H1 (cell line): ENCODE measurements around the gene ZNF839. TPM values are rescaled to one million over a fixed set of nuclear protein-coding genes. Genes with fewer than 3 reads are reported as not detected.

Experiments used
- CTCF ChIA-PET: fragments of 300-600 bp; sonication (Branson Sonifier 250); formaldehyde crosslinking; loops from one replicate; lab custom pipeline; 2021; ENCODE audit not compliant: partially characterized antibody; lab: Charles Lee
- POLR2A ChIA-PET: fragments of 300-600 bp; sonication (Branson Sonifier 250); formaldehyde crosslinking; loops from one replicate; lab custom pipeline; 2021; ENCODE audit warnings: inconsistent platforms; ENCODE audit not compliant: partially characterized antibody; lab: Charles Lee
- DNase-seq, 2 experiments: peaks; one replicate each; pipeline versions ENCODE4 v3.0.0 to v3.0.0-alpha.2; 2010 to 2022; ENCODE audit warnings: low spot score in 2 of 2, low read depth in 1 of 2, mixed read lengths in 1 of 2
- FAIRE-seq: peaks from 2 replicates; lab custom pipeline; 2011; peaks lifted over from hg19 to GRCh38; lab: Jason Lieb, UNC
- H2AFZ ChIP-seq: 2 replicates; pipeline ENCODE4 v1.8.1; 2012; ENCODE audit warnings: low read length, inconsistent platforms
- H2AK5ac ChIP-seq: 2 replicates; pipeline ENCODE4 v1.6.1; 2013; ENCODE audit warnings: low read depth, low read length
- H2BK120ac ChIP-seq: replicated peaks from 2 replicates; pipeline ENCODE3; 2013; ENCODE audit warnings: low read depth, low read length, inconsistent platforms
- H2BK12ac ChIP-seq: 2 replicates; pipeline ENCODE4 v1.6.1; 2013; ENCODE audit warnings: low read depth, low read length
- H2BK15ac ChIP-seq: 2 replicates; pipeline ENCODE4 v1.6.1; 2013; ENCODE audit warnings: low read length
- H2BK20ac ChIP-seq: 2 replicates; pipeline ENCODE4 v1.6.1; 2013; ENCODE audit warnings: low read length
- H2BK5ac ChIP-seq: 2 replicates; pipeline ENCODE4 v1.6.1; 2013; ENCODE audit warnings: low read depth, low read length
- H3K14ac ChIP-seq: 2 replicates; pipeline ENCODE4 v1.6.1; 2013; ENCODE audit warnings: inconsistent platforms; ENCODE audit not compliant: insufficient read length
- H3K18ac ChIP-seq: 2 replicates; pipeline ENCODE4 v1.6.1; 2013; ENCODE audit warnings: low read length; ENCODE audit errors: extremely low read depth
- H3K23ac ChIP-seq: 2 replicates; pipeline ENCODE4 v1.6.1; 2013; ENCODE audit warnings: inconsistent platforms; ENCODE audit not compliant: insufficient read length
- H3K23me2 ChIP-seq: 2 replicates; pipeline ENCODE4 v1.6.1; 2013; ENCODE audit warnings: low read depth, low read length
- H3K27ac ChIP-seq: 2 replicates; pipeline ENCODE4 v1.6.1; 2011; ENCODE audit warnings: low read depth, low read length, inconsistent platforms
- H3K27me3 ChIP-seq, 4 experiments: replicated peaks in 1 of 4; 1 replicate in 1 of 4; 2 replicates in 3 of 4; pipeline versions ENCODE4 v1.6.1 to v1.8.1; 2011 to 2013; ENCODE audit warnings: low read length in 3 of 4, mild to moderate bottlenecking in 3 of 4, inconsistent platforms in 2 of 4, mixed read lengths in 2 of 4, moderate library complexity in 1 of 4; ENCODE audit not compliant: control insufficient read depth in 3 of 4, insufficient read depth in 3 of 4; ENCODE audit errors: extremely low read depth in 1 of 4
- H3K36me3 ChIP-seq, 4 experiments: 2 replicates each; pipeline versions ENCODE4 v1.6.1 to v1.8.1; 2011 to 2013; ENCODE audit warnings: mild to moderate bottlenecking in 4 of 4, low read length in 3 of 4, moderate library complexity in 2 of 4, control low read depth in 1 of 4, inconsistent platforms in 1 of 4; ENCODE audit not compliant: insufficient read depth in 4 of 4, control insufficient read depth in 2 of 4
- H3K4ac ChIP-seq: replicated peaks from 2 replicates; pipeline ENCODE3; 2013; ENCODE audit warnings: low read length, low read depth, mixed read lengths, inconsistent platforms; ENCODE audit not compliant: insufficient read length
- H3K4me1 ChIP-seq, 4 experiments: replicated peaks in 1 of 4; 1 replicate in 1 of 4; 2 replicates in 3 of 4; pipeline versions ENCODE4 v1.6.1 to v1.8.1; 2011 to 2013; ENCODE audit warnings: low read length in 3 of 4, inconsistent platforms in 2 of 4, mixed read lengths in 1 of 4; ENCODE audit not compliant: insufficient read depth in 4 of 4, control insufficient read depth in 3 of 4
- H3K4me2 ChIP-seq, 2 experiments: 2 replicates each; pipeline versions ENCODE4 v1.6.1 to v1.8.1; 2011 to 2013; ENCODE audit warnings: low read depth in 2 of 2, low read length in 2 of 2, control low read depth in 1 of 2, inconsistent platforms in 1 of 2, mild to moderate bottlenecking in 1 of 2; ENCODE audit not compliant: insufficient read depth in 1 of 2
- H3K4me3 ChIP-seq, 4 experiments: fragments of 200-600, 300-600 bp in 1 of 4; sonication (generic), shearing (Covaris generic), sonication (Bioruptor Twin) in 1 of 4; 2 replicates each; pipeline versions ENCODE4 v1.5.1 to v1.8.1; 2011 to 2016; ENCODE audit warnings: low read length in 4 of 4, low read depth in 3 of 4, control low read depth in 2 of 4, inconsistent platforms in 2 of 4, mild to moderate bottlenecking in 2 of 4, mixed read lengths in 1 of 4, moderate library complexity in 1 of 4; ENCODE audit not compliant: insufficient read depth in 2 of 4; ENCODE audit errors: extremely low read depth in 1 of 4
- H3K56ac ChIP-seq: replicated peaks from 2 replicates; pipeline ENCODE3; 2013; ENCODE audit warnings: low read depth, mild to moderate bottlenecking, mixed read lengths, low read length, inconsistent platforms; ENCODE audit not compliant: insufficient read length
- H3K79me1 ChIP-seq: 2 replicates; pipeline ENCODE4 v1.6.1; 2013; ENCODE audit warnings: low read depth, low read length, control low read depth
- H3K79me2 ChIP-seq, 2 experiments: 2 replicates each; pipeline versions ENCODE4 v1.6.1 to v1.8.1; 2012 to 2013; ENCODE audit warnings: low read length in 2 of 2, mild to moderate bottlenecking in 2 of 2, inconsistent platforms in 1 of 2; ENCODE audit not compliant: insufficient read depth in 2 of 2, control insufficient read depth in 1 of 2
- H3K9ac ChIP-seq, 4 experiments: replicated peaks in 1 of 4; 1 replicate in 1 of 4; 2 replicates in 3 of 4; pipeline versions ENCODE4 v1.6.1 to v1.8.1; 2011 to 2013; ENCODE audit warnings: low read depth in 3 of 4, low read length in 3 of 4, control low read depth in 2 of 4, mild to moderate bottlenecking in 2 of 4, moderate library complexity in 2 of 4, inconsistent platforms in 1 of 4; ENCODE audit errors: extremely low read depth in 1 of 4
- H3K9me3 ChIP-seq, 2 experiments: 2 replicates each; pipeline versions ENCODE4 v1.6.1 to v1.8.1; 2012 to 2013; ENCODE audit warnings: mild to moderate bottlenecking in 2 of 2, moderate library complexity in 2 of 2, control low read depth in 1 of 2, inconsistent platforms in 1 of 2, low read depth in 1 of 2, low read length in 1 of 2, mixed read lengths in 1 of 2; ENCODE audit not compliant: insufficient read depth in 2 of 2
- H4K20me1 ChIP-seq, 2 experiments: replicated peaks in 1 of 2; 2 replicates each; pipeline versions ENCODE3 to v1.8.1; 2011 to 2013; ENCODE audit warnings: inconsistent platforms in 2 of 2, low read length in 2 of 2, mild to moderate bottlenecking in 1 of 2; ENCODE audit not compliant: insufficient read depth in 2 of 2, control insufficient read depth in 1 of 2
- H4K5ac ChIP-seq: 2 replicates; pipeline ENCODE4 v1.6.1; 2013; ENCODE audit warnings: low read length, low read depth, mixed read lengths, inconsistent platforms; ENCODE audit not compliant: insufficient read length
- H4K8ac ChIP-seq: 2 replicates; pipeline ENCODE4 v1.8.0; 2013; ENCODE audit warnings: mild to moderate bottlenecking, moderate library complexity, low read length, inconsistent platforms; ENCODE audit not compliant: insufficient read depth; ENCODE audit errors: extremely low read depth
- H4K91ac ChIP-seq: replicated peaks from 2 replicates; pipeline ENCODE3; 2013; ENCODE audit warnings: low read length, mixed read lengths, inconsistent platforms; ENCODE audit not compliant: insufficient read length
- CREB1 ChIP-seq: IDR thresholded peaks from 2 replicates; pipeline ENCODE4 v1.6.1; 2012; ENCODE audit warnings: inconsistent platforms
- HDAC6 ChIP-seq: IDR thresholded peaks from one replicate; pipeline ENCODE4 v1.7.1; 2012; ENCODE audit warnings: low read depth, mild to moderate bottlenecking, inconsistent platforms, low read length, moderate library complexity
- JUND ChIP-seq: IDR thresholded peaks from 2 replicates; pipeline ENCODE4 v1.6.1; 2011; ENCODE audit warnings: mild to moderate bottlenecking, improper control_type of control experiment, low read length
- KDM5A ChIP-seq: fragments of 200-600 bp; IDR thresholded peaks from 2 replicates; pipeline ENCODE4 v1.7.1; 2012; ENCODE audit warnings: mild to moderate bottlenecking, low read length, inconsistent platforms, mixed read lengths
- NANOG ChIP-seq: IDR thresholded peaks from 2 replicates; pipeline ENCODE4 v1.6.1; 2011; ENCODE audit warnings: low read length, low read depth, mild to moderate bottlenecking, inconsistent platforms; ENCODE audit not compliant: insufficient read depth, poor library complexity, severe bottlenecking
- SAP30 ChIP-seq: fragments of 300-600 bp; sonication (generic); IDR thresholded peaks from 2 replicates; pipeline ENCODE4 v1.7.1; 2012; ENCODE audit warnings: low read length, moderate library complexity, mild to moderate bottlenecking, inconsistent platforms; ENCODE audit not compliant: insufficient read depth, insufficient replicate concordance
- SUZ12 ChIP-seq: fragments of 200-600 bp; sonication (generic); IDR thresholded peaks from 2 replicates; pipeline ENCODE4 v1.6.1; 2012; ENCODE audit warnings: mild to moderate bottlenecking, inconsistent platforms, low read length, moderate library complexity, mixed read lengths
- TAF1 ChIP-seq: IDR thresholded peaks from 2 replicates; pipeline ENCODE4 v1.6.1; 2011; ENCODE audit warnings: mild to moderate bottlenecking, low read depth, low read length
- TCF12 ChIP-seq: IDR thresholded peaks from 2 replicates; pipeline ENCODE4 v1.6.1; 2011; ENCODE audit warnings: low read depth, mild to moderate bottlenecking, low read length
- YY1 ChIP-seq: IDR thresholded peaks from 2 replicates; pipeline ENCODE4 v1.6.1; 2011; ENCODE audit warnings: low read depth, mild to moderate bottlenecking, low read length
- WGBS, 2 experiments: shearing (Covaris generic) in 1 of 2; methylation state at CpG; one replicate each; pipeline versions ENCODE4 v1.1.6 to v1.1.7; 2013 to 2015; ENCODE audit warnings: low lambda C conversion rate in 2 of 2, mixed read lengths in 2 of 2, inconsistent platforms in 1 of 2, low coverage in 1 of 2, missing lambda C conversion rate in 1 of 2; ENCODE audit not compliant: insufficient replicate concordance in 2 of 2, insufficient coverage in 1 of 2, insufficient read length in 1 of 2; ENCODE audit errors: extremely low coverage in 1 of 2, missing lambda C conversion rate in 1 of 2; 5-methylcytosine and 5-hydroxymethylcytosine counted together
- polyA plus RNA-seq, 7 experiments: library from polyadenylated mRNA; depleted of rRNA in 3 of 7; stranded (reverse) in 5 of 7; unstranded in 2 of 7; fragments of >200 nt in 5 of 7; fragments of 200-250 nt in 2 of 7; gene quantifications; 1 replicate in 5 of 7; 2 replicates in 1 of 7; 4 replicates in 1 of 7; pipeline versions ENCODE4 v1.2.1 to v1.2.3, GENCODE V29; 2011 to 2013; ENCODE audit warnings: missing spikeins in 2 of 7, mixed read lengths in 2 of 7
- total RNA-seq: library from RNA; stranded (reverse); fragmentation: NEBNext Ultra II Directional; extraction: Animal tissue kit (Norgen Biotek cat#: 25700); gene quantifications from 2 replicates; pipeline ENCODE4 v1.2.1, GENCODE V29; 2021

ZNF839 gene
- total and polyA plus RNA-seq, 2 of the 8 experiments (the other 6 are each of a cell fraction or from before 2014, with no cell fraction given), result 8.1 to 9.4 TPM

GRCh38 chr14:102280376-102280962, 39.1 kb upstream of the ZNF839 start:
- Histone ChIP-seq H3K9me3 (no peaks in the 10 kb centered on the region), H3K4me2 (no peak overlapping the region), H3K79me1 (no peaks in the 10 kb centered on the region), H3K23me2 (no peaks in the 10 kb centered on the region), H4K5ac (no peak overlapping the region), H3K36me3 (no peaks in the 10 kb centered on the region), H3K79me2 (no peaks in the 10 kb centered on the region), H3K4me3 (no peak overlapping the region), H2AK5ac (no peak overlapping the region), H3K9ac (no peak overlapping the region)
- WGBS, 2 experiments, result 89% methylated on average over 8 of the region's 8 CpGs; no CpG with 5 or more reads in 1 of the 2 experiments
- TF ChIP-seq YY1, result no peak
- TF ChIP-seq CREB1, result no peak
- no peak for TF ChIP-seq TCF12
- TF ChIP-seq SUZ12, result no peak
- no peak for TF ChIP-seq TAF1
- no peak for TF ChIP-seq JUND
- no peak for TF ChIP-seq KDM5A
- no peak for TF ChIP-seq NANOG
- TF ChIP-seq HDAC6, result no peak
- TF ChIP-seq SAP30, result no peak
- TF ChIP-seq, all 59 proteins: peak for 0
- Histone ChIP-seq H2BK15ac (no peak overlapping the region), H3K27me3 (no peaks in the 10 kb centered on the region), H3K4me1 (no peaks in the 10 kb centered on the region), H4K8ac (no peak overlapping the region), H2BK20ac (no peak overlapping the region), H4K20me1 (no peaks in the 10 kb centered on the region), H3K56ac (no peak overlapping the region), H2BK120ac (no peak overlapping the region), H3K27ac (no peak overlapping the region), H2BK5ac (no peak overlapping the region), H3K18ac (no peak overlapping the region), H4K91ac (no peak overlapping the region), H3K4ac (no peak overlapping the region), H2BK12ac (no peak overlapping the region), H3K14ac (no peak overlapping the region), H3K23ac (no peak overlapping the region), H2AFZ (no peak overlapping the region)
- FAIRE-seq (no peak), DNase-seq (no peak)
- POLR2A ChIA-PET, result interaction anchor here (0.6 kb wide), 1 partner anchor 216 kb away, joined by 7 read pairs; no protein-coding TSS in a partner anchor
- CTCF ChIA-PET, result interaction anchor here (1.3 kb wide), 1 partner anchor 33 kb away, joined by 3 read pairs; no protein-coding TSS in a partner anchor
